HFFc6 (cell line): ENCODE data around the gene GDPD5. TPM values are rescaled to one million over a fixed set of nuclear protein-coding genes. Genes with fewer than 3 reads are reported as not detected.

ENCODE experiments used
- DNase-seq: peaks from one replicate; pipeline ENCODE4 v3.0.0-alpha.2; 2018
- H3K27ac Mint-ChIP-seq: 2 replicates; pipeline ENCODE4 v1.8.0; 2020; ENCODE audit warnings: mild to moderate bottlenecking, mixed read lengths
- H3K27me3 Mint-ChIP-seq: 2 replicates; pipeline ENCODE4 v1.8.0; 2021; ENCODE audit warnings: mild to moderate bottlenecking, moderate library complexity, mixed read lengths; ENCODE audit not compliant: insufficient read depth
- H3K36me3 Mint-ChIP-seq: 2 replicates; pipeline ENCODE4 v1.8.0; 2021; ENCODE audit warnings: low read depth, mixed read lengths
- H3K4me1 Mint-ChIP-seq: 2 replicates; pipeline ENCODE4 v1.8.0; 2020; ENCODE audit warnings: low read depth, mixed read lengths
- H3K4me3 Mint-ChIP-seq: 2 replicates; pipeline ENCODE4 v1.8.0; 2020; ENCODE audit warnings: mild to moderate bottlenecking, moderate library complexity, mixed read lengths
- H3K9me3 Mint-ChIP-seq: 2 replicates; pipeline ENCODE4 v1.8.0; 2020; ENCODE audit warnings: mild to moderate bottlenecking, mixed read lengths
- CTCF ChIP-seq: fragments of 200-600 bp; sonication (generic); IDR thresholded peaks from 2 replicates; pipeline ENCODE4 v1.5.0; 2021; ENCODE audit warnings: antibody characterized with exemption, mild to moderate bottlenecking
- total RNA-seq, 6 experiments: library from RNA; stranded (reverse); fragmentation: NEBNext Ultra II Directional; extraction: Animal tissue kit (Norgen Biotek cat#: 25700); gene quantifications; 2 replicates in 1 of 6; 3 replicates in 5 of 6; pipeline ENCODE4 v1.2.3, GENCODE V29; 2021

GDPD5 gene
- total RNA-seq, 6 experiments from 2014 or later: 2.5 to 5.7 (median 4.2) TPM

GRCh38 chr11:75520688-75521087 is 5.1 kb downstream of the GDPD5 start:
- H3K4me3 Mint-ChIP-seq: no peak overlapping the region
- H3K9me3 Mint-ChIP-seq: no peaks in the 10 kb centered on the region
- no peak for DNase-seq

GRCh38 chr11:75518771-75519653 is 6.7 kb downstream of the GDPD5 start:
- Mint-ChIP-seq H3K27ac (no peak overlapping the region), H3K36me3 (no peaks in the 10 kb centered on the region), H3K4me1 (no peaks in the 10 kb centered on the region; the same call in 1 of the 2 replicates), H3K27me3 (peaks cover 16% of the 10 kb centered on the region), H3K4me3 (no peak overlapping the region), H3K9me3 (no peaks in the 10 kb centered on the region)
- no peak for DNase-seq
- TF ChIP-seq CTCF: no peak

More at GRCh38 chr11:75520688-75521087, 5.1 kb downstream of the GDPD5 start:
- Mint-ChIP-seq H3K27ac (no peak overlapping the region), H3K36me3 (no peaks in the 10 kb centered on the region), H3K4me1 (peaks cover 7% of the 10 kb centered on the region; the same call in 1 of the 2 replicates), H3K27me3 (peaks cover 22% of the 10 kb centered on the region)
- no peak for TF ChIP-seq CTCF

- no peak for TF ChIP-seq CTCF
- Mint-ChIP-seq H3K4me3 (no peak overlapping the region), H3K36me3 (no peaks in the 10 kb centered on the region), H3K27me3 (peaks cover 14% of the 10 kb centered on the region), H3K27ac (no peak overlapping the region), H3K9me3 (no peaks in the 10 kb centered on the region), H3K4me1 (no peaks in the 10 kb centered on the region; the same call in 1 of the 2 replicates)
- no peak for DNase-seq
Observed at GRCh38 chr11:75518204-75518549, 7.6 kb downstream of the GDPD5 start.

- no peak for TF ChIP-seq CTCF
- Mint-ChIP-seq H3K27ac (no peak overlapping the region), H3K9me3 (no peaks in the 10 kb centered on the region), H3K27me3 (peaks cover 22% of the 10 kb centered on the region), H3K4me3 (no peak overlapping the region), H3K36me3 (no peaks in the 10 kb centered on the region), H3K4me1 (no peaks in the 10 kb centered on the region; the same call in 1 of the 2 replicates)
- DNase-seq: no peak
Observed at GRCh38 chr11:75516886-75517285, 8.9 kb downstream of the GDPD5 start.

- no peaks in the 10 kb centered on the region; the same call in 1 of the 2 replicates for H3K4me1 Mint-ChIP-seq
Observed at GRCh38 chr11:75516140-75516539, 9.6 kb downstream of the GDPD5 start.

More at GRCh38 chr11:75516140-75516539, 9.6 kb downstream of the GDPD5 start:
- no peak for TF ChIP-seq CTCF
- no peaks in the 10 kb centered on the region for H3K9me3 Mint-ChIP-seq
- no peak overlapping the region for H3K4me3 Mint-ChIP-seq
- DNase-seq: no peak
- H3K27ac Mint-ChIP-seq: no peak overlapping the region
- H3K27me3 Mint-ChIP-seq: peaks cover 27% of the 10 kb centered on the region
- no peaks in the 10 kb centered on the region for H3K36me3 Mint-ChIP-seq
